GM19043 (cell line): ENCODE results near the gene LENG8.
"Not testable (repeated sequence)": the region's sequence is repeated elsewhere in the genome, so short reads cannot be mapped to it uniquely, and the experiment has no call there.

Experiments
- ATAC-seq: cut with Tn5 transposase; IDR thresholded peaks from one replicate; pipeline ENCODE4 v1.9.1; 2021; ENCODE audit warnings: low read depth; ENCODE audit not compliant: unreplicated experiment

Gene LENG8

DNA sequence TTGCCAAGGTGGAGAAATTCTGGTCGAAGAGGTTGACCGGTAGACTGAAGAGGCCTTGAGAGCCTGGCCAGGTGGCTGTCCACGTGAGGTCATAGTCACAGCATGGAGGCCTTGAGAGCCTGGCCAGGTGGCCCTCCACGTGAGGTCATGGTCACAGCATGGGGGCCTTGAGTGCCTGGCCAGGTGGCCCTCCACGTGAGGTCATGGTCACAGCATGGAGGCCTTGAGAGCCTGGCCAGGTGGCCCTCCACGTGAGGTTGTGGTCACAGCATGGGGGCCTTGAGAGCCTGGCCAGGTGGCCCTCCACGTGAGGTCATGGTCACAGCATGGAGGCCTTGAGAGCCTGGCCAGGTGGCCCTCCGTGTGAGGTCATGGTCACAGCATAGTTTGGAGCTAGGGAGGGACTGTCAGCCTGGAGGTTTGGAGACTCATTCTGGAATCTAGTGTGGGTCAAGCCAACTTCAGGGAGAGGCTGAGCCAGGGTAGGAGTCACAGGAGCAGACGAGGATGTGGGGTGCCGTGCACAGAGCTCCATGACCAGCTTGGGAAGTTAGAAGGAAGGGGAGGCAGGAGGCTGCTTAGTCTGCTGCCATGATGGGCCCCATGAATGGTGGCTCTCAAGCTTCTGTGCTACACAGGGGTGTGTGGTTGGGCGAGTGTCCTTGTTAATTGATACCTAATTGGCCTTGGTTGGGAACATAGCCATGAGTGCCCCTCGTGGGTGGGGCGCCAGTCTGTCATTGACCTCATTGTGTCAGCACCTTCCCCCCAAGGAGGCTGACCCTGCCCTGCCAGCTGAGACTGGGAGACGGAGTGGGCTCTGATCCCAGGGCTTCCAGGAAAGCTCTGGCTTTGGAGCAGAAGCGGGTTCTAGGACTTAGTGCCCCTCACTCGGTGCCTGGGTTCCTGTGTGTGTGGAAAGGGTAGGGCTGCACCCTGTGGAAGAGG is 10.6 kb downstream of the LENG8 start:
- no peak for ATAC-seq

DNA sequence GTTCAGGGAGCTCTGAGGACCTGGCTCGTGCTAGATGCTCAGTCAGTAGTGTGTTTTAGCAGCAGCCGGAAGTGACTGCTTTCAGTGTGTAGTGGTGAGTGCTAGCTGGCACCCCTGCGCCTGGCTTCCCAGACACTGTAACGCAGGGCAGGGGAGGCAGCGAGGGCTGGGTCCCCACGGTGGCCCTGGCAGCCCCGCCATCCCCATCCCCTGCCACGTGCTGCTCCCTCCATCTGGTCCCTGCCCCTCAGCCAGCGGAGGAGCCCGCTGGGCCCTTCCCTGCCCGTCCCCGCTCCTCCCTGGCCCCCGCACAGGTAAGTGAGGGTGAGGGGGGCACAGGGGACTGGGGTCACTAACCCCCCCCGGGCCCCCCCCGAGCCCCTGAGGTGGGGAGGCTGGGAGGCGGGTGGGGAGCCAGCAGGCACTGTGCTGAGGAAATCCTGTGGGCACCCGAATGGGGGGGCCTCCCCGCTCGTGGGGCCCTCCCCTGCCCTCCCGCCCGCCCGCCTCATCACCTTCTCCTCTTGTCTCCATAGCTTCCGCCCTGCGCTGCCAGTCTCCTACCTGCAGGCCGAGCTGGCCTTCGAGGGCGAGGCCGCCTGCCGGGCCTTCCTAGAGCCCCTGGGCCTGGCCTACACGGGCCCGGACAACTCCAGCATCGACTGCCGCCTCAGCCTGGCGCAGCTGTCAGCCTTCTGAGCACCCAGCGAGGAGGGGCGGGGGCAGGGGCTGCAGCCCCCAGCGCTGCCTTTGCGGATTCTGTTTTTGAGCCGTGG is 11.4 kb downstream of the LENG8 start:
- ATAC-seq, result no peak

DNA sequence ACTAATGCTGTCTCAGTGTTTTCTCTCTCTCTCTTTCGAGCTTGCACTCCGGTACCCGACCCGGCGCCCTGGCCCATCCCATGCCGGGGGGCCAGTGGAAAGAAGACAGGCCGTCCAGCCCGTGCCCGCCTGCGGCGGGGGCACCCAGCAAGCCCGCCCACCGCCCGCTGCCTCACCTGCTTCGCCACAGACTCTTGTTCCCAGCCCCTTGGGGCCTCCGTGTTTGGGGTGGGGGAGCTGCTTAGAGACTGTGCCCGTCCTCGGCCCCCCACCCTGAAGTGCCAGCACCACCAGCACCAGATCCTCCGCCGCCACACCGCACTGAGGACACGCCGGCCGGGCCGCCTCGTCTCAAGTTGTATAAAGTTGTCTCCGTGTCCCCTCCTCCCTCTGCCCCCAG is 12.2 kb downstream of the LENG8 start:
- no peak for ATAC-seq

DNA sequence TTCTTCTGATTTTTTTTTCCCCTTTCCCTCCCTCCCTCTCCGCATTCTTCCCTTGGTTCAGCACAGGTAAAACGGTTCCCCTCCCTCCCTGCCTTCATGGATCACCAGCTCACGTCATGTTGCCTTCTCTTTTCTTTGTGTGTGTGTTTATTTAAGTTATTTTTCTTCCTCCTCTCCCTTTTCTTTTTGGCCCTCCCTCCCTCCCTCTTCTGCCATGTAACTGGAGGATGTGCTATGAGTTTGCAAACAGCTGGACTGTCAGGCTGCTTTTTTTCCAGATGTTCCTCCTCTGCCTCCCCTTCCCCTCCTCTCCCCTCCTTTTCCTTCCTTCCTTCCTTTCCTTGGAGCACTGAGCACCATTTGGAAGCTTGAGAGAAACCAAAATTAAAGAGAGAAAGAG is 12.6 kb downstream of the LENG8 start:
- ATAC-seq, result no peak

DNA sequence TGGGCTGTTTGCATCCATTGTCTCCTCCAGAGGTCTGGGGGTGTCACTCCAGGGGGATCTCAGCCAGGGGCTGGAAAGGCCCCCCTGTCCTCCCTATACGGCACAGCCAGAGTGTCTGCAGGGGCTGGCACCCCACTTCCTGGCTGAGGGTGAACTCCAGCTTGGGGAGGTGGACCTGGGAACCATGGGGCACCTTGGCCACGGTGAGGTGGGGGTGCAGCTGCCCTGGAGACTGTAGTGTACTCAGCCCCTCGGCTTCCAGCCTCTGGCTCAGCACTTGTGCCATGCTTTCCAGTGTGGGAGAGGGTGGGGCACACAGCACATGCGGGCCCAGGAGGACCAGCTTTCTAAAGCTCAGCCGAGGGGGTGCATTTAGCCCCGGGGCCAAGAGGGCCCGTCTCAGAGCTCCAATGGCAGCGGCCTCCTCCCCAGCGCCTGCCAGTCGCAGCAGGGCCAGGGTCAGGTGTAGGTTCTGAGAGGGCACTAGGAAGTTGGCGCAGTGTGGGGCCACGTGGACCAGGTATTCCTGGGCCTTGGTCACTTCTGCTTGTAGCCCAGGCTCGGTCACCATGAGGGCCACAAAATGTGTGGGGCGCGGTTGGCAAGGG is 13.2 kb downstream of the LENG8 start:
- no peak for ATAC-seq

DNA sequence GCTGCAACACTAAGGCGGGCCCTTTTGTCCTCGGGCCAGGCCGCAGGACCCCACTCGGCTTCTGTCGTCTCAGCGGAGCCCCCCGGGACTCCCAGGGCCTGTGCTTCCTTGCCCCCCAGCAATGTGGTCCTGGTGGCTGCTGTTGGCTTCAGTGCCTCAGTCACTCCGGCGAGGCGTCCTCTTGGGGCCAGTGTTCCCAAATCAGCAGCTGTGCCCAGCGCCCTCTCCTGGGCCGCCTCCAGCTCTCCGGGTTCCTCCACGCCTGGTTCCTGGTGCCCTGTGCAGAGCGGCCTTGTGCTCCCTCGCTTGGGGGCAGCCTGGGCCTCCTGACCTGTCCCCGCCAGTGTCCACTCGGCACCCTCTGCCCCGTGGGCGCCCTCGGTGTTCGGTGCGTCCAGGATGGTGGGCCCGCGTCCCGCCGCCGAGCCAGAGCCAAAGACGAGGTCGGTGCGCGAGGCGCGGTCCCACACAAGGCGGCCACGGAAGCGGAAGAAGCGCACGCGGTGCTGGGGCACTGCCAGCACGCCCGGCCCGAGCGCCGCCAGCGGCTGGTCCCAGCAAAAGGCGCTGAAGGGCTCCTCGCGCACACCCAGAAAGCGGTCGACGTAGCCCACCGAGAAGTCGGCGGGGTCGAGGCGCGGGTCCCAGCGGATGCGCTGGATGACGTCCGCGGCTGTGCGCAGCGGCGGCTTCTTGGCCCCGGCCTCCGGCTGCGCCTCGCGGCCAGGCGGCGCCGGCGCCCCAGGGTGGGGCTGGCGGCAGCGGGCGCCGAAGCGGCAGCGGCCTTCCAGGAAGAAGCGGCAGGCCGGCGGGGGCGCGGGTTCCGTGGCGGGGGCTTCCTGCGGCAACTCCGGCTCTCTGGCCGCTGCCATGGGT is 13.9 kb downstream of the LENG8 start:
- peak; percentile 11 for ATAC-seq

DNA sequence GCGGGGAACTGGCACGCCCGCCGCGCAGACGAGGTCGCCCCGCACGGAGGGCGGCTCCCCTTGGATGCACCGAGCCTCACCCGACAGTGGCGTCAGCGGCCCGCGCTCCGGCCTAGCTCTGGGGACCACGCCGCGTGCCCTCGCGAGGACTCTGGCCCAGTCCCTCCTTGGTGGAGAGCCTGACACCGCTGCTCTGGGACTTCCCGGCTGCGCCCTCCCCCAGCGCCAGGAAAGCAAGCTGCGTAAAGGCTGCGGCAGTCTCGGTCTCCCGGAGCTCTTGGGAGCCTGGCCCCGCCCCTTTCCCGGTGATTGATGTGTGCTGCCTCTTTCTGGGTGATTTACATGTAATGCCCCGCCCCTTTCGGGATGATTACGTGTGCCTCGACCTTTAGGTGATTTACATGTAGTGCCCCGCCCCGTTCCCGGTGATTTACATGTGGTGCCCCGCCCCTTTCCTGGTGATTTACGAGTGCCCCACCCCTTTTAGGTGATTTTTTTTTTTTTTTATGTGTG is 14.6 kb downstream of the LENG8 start, which contains the start of gene LENG9:
Gene LENG9, minus strand, starts transcription at position 248 of the 513 bp plus-strand sequence. CDS start 252 bp downstream, outside the sequence.
- ATAC-seq, result peak; percentile 49

DNA sequence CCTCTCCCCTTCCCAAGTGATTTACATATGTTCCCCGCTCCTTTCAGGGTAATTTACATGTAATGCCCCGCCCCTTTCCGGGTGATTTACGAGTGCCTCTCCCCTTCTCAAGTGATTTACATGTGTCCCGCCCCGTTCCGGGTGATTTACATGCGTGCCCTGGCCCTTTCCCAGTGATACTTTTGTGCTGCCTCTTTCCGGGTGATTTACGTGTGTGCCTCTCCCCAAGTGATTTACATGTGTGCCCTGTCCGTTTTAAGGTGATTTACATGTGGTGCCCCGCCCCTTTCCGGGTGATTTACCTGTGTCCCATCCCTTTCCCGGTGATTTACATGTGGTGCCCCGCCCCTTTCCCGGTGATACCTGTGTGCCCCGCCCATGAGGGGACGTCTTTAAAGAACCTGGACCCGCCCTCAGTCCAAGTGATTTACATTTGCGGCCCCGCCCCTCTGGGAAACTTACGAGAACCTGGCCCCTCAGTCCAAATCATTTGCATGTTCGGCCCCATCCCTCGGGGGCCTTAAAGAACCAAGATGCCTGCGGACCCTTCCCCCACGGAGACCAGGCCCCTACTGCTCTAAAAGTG is 15.1 kb downstream of the LENG8 start:
- peak; percentile 32 for ATAC-seq

DNA sequence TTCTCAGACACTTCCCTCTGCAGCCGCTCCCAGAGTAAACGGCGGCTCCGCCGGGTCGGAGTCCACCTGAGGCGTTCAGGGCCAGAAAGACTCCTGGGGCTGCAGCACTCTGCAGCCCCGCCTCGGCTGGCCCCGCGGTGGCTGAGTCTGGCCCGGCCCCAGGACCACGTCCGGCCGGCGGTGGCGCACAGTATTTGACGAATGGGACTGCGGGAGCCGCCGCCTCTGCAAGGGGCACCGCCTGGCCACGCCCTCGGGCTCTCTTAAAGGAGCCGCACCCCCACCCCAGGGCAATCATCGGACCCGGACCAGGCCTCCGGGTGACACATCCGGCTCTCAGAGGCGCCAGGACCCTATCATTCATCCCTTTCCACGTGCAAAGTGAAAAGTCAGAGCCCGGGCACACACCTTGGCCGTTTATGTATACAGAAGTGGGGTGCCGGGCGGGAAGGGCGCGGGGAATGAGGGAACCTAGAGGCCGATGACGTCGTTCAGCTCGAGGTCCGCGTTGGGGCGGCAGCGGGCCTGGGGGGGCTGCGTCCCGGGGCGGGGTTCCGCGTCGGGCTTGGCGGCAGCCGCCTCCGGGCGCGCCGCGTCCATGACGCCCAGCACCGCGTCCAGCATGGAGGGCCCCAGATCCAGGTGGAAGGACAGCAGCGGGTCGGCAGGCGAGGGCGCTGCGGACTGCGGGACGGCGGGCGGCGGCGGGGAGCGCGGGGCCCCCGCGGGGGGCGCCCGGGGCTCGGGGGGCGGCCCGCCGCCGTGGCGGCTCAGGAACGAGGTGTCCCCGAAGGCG is 15.8 kb downstream of the LENG8 start:
- peak; percentile 41 for ATAC-seq

DNA sequence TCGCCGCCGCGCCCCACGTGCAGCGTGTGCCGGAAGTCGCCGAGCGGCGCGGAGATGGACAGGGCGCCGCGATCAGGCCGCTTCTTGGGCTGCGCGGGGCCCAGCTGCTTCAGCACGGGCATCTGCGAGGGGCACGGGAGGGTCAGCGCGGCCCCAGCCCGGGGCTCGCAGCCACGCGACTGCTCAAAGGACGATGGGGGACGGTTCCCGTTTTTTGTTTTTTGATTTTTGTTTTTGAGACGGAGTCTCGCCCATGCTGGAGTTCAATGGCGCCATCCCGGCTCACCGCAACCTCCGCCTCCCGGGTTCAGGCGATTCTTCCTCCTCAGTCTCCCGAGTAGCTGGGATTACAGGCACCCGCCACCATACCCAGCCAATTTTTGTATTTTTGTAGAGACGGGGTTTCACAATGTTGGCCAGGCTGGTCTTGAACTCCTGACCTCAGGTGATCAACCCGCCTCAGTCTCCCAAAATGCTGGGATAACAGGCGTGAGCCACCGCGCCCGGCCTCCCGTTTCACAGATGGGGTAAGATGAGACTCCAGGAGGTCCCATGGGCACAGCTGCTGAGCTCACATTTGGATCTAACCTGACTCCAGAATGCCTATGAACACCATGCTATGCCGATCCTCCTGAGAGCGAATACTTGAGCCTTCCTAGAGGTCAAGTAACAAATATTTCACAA is 16.6 kb downstream of the LENG8 start:
- ATAC-seq, result no peak

DNA sequence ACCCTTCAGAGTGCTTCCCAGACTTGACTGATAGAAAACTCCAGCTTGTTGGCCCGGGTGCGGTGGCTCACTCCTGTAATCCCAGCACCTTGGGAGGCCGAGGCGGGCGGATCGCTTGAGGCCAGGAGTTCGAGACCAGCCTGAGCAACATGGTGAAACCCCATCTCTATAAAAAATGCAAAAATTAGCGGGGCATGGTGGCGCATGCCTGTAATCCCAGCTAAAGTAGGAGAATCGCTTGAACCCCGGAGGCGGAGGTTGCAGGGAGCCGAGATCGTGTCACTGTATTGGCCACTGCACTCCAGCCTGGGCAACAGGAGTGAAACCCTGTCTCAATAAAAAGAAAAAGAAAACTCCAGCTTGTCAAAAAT is 17.1 kb downstream of the LENG8 start:
- ATAC-seq, result not testable (repeated sequence)

DNA sequence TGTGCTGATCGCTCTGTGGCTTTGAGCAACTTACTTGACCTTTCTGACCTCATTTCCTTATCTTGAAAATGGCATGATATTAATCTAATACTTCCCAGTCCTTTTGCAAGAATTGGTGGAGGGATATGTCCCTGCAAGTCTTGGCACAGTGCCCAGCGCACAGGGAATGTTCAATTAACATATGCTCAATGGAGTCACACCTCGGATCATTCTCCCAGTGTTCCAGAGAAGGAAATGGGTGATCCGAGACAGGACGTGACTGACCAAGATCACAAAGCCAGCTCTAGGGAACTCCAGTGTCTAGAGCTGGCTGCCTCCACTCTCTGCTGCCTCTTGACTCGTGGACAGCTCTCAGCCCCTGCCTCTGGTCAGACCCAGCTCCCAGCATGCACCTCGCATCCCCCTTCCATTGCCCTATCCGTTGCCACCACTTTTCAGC is 20.5 kb downstream of the LENG8 start:
- no peak for ATAC-seq

DNA sequence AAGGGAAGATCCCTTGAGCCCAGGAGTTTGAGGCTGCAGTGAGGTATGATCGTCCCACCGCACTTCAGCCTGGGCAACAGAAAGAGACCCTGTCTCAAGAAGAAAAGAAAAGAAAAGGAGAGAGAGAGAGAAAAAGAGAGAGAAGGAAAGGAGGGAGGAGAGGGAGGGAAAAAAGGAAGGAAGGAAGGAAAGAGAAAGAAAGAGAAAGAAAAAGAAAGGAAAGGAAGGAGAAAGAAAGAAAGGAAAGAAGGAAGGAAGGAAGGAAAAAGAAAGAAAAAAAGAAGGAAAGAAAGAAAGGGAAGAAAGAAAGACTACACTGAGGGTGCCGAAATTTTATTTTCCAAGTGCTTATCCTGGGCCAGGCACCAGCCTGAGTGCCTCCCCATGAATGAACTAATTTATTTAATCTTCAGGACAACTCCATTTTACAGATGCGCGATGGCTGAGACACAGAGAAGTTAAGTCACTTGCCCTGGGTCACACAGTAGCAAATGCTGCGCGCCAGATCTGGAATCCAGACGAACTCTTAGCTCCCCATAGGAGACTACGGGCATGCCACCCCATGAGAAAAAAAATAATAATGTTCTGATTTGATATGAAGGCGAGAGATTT is 21.4 kb downstream of the LENG8 start:
- ATAC-seq, result no peak

DNA sequence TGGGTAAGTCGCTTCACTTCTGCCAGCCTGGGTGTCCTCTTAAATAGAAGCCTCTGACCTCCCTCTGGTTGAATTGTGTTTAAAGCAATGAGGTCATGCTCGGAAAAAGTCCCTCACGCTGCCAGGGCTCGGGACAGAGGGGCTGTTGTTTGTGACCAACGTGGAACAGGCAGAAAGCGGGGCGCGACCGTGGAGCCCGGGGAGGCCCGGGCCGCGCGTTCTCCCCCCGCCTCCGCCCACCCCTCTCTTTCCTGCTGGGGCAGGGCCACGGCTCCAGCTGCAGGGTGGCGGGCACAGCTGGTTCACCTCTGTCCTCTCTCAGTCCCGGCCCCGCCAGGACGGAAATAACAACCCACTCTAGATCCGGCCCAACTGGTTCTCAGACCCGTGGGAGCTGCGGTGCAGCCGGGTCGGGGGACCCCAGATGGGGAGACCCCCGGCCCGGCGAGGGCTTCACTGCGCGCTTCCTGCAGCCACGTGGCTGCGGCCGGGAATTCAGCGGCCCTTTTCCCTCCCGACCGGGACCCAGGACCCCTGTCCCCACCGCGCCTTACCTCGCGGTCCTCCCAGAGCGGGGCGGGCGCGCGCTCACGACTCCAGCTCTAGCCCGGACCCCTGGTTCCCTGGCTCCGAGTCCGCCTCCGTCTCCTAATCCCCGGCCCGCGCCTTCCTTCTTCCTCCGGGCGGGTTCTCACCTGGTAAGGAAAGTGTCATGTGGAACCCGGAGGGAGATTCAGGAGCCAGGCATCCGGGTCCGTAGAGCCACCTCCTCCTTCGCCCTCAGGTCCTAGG is 22.2 kb downstream of the LENG8 start:
- ATAC-seq, result no peak

DNA sequence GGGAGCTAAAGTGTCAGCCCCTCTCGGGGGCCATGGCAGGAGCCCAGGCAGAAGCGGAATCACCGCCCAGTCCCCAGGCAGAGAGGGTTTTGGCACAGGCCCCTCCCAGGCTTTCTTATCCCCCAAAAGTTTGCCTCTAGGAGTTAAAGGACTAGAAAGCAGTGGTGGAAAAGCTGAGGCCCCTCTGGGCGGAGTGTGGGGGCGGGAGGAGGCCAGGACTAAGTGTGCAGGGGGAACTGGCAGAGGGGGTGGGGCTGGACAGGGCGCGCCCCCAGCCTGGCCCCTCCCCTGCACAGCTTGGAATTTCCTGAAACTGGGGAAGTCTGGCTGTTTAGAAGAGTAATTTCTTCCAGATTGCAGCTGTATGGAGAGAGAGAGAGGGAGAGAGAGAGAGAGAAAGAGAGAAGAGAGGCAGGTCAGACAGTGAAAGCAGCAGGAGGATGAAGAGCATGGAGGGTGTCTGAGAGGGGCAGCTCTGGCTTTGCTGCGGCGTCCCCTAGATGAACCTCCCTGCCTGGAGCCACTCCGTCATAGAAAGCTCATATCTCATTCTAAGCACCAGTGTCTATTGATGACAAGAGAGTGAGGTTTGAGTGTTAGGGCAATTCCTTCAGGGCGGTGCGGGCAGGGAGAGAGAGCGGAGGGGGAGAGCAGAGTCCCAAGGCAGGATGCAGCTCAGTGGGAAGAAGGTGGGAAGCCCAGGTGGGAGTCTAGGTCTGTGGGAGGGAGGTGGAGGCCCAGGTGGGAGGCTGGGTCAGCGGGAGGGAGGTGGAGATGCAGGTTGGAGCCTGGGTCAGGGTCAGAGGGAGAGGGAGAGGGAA is 24.3 kb downstream of the LENG8 start, which contains the start of gene CDC42EP5:
Gene CDC42EP5, minus strand, starts transcription at position 226 of the 821 bp plus-strand sequence. CDS start 7,749 bp downstream, outside the sequence.
- ATAC-seq, result no peak

DNA sequence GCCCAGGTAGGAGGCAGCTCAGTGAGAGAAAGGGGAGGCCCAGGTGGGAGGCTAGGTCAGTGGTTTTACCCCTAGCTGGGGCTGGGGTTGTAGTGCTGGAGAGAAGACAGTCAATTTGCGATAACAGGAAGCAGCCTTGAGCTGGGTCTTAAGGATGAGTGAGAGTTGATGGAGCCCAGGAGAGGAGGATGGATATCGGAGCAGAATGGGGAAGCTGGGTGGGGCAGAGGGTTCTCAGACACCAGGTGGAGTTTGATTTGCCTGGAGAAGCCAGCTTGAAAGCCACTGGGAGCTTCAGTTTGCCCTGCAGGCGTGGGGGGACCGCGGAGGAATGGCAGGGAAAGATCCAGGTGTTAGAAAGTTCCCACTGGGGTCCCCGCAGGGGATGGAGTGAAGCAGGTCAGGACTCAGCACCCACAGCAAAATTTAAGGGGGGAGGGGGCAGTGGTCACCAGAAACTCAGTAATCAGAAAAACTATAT is 24.9 kb downstream of the LENG8 start:
- no peak for ATAC-seq
